Suppressor macrophage (primary cell): Measurements from ENCODE around the gene RUNX3.
"Not testable (repeated sequence)": the region's sequence is repeated elsewhere in the genome, so short reads cannot be mapped to it uniquely, and the experiment has no call there.

ENCODE experiments used
- DNase-seq, 4 experiments: peaks; one replicate each; pipeline ENCODE4 v3.0.0-alpha.2; 2020 to 2022

RUNX3 gene

DNA sequence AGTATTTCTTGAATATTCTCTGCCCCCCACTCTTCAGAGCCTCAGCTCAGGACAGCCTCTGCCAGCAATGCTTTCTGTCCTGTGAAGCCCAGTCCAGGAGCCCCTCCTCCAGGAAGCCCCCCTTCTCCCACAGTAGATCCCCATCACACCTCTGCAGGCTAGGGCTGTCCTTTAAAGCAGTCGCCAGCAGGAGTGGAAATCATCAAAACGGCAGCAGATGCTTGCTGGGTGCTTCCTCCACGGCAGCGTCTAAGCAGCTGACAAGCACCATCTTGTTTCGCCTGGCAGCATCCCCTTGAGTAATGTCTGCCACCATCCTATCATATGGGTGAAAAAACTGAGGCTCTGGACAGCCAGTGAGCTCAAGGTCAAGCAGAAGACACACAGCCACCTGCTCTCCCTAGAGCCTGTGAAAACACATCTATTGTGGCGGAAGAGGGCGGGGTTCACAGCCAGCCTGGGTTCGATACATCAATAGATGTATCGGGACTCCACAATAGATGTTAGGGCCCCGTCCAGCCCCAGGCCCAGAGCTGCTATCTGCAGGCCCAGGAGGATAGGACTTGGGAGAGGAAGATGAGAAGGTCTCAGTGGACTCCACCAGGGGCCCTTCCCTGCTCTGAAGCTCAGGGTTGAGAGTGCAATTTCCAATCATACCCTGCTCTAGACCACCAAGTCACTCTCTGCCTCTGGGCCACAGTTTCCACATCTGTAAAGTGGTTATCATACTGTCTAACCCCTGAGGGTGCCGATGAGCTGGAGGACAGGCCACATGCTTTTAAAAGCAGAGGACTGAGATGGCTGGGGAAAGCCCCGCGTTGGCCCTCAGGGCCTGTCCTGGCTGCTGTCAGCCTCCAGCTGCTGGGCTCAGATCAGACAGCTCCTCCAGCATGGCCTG is 17.5 kb downstream of the RUNX3 start:
- no peak for DNase-seq

DNA sequence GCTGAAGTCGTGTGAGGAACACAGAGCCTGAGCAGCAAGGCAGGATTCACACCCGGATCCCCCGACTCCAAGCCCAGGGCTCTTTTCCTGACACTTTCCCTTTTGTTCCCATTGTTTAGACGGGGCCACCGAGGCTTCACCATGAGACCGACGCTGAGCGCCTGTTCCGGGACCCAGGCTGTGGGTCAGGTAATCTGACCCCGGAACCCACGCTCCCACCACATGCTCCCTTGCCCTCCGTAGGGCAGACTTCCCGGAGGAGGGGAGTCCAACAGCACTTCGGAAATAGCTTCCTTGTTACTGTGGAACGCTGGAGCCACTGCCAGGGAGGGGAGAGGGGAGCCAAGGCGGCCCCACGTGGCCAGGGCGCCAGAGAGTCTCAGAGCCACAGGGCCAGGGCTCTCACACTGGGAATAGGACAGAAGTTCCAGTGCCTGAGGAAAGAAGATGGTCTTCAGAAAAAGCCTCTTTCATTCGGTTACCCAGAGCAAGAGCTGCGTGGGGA is 18.4 kb downstream of the RUNX3 start:
- DNase-seq = no peak

DNA sequence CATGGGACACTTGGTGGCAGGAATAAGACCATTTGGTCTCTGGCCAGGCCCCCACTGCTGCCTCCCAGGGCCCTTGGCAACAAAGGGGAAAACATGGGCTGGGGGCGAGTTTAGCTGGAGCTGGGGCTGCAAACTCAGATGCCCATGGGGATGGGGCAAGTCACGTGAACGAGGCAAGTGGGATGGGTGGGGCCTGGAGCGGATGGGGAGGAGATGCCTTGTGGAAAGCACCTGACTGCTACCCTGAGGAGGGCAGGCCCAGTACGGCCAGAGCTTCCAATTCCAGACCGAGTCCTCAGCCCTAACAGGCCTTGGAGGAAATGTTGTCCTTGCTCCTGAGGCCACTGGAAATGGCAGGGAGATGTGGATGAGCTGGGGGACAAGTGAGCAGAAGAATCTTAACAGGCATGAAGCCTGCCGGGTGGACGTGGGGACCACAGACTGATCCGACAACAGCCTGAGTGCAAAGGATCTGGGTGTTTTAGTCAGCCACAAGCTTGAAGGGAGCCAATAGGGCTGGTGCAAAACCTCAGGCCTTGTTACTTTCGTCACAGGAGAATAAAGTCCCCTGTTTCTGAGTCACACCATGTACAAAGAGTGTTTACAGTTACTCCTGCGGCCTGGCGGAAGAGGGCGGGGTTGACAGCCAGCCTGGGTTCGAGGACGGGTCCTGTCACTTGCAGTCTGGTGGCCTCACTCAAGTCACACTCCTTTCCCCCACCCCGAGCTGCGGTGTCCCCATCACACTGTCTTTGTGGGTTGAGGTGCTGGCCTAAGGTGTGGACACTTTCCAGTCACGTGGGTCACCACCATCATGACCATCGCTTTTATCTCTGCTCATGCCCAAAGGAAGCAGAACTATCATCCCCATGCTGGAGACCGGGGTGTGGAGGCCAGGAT is 19.1 kb downstream of the RUNX3 start:
- peak in 3 of 4 experiments; percentile 34 to 57 (median 34) for DNase-seq

DNA sequence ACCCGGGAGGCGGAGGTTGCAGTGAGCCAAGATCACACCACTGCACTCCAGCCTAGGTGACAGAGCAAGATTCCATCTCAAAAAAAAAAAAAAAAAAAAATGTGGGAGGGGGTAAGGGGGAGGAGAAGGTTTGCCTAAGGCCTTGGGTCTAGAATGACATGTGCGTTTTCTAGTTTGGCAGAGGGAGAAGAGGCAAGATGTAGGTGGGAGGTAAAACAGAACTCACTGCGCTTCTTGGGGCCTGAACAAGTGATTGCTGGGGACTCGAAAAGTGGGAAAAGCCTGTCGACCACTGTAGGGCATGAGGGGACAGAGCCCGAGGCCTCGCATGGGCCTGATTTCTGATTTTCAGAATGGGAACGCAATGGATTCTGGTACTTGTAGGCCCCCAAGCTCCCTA is 19.9 kb downstream of the RUNX3 start:
- DNase-seq = no peak

DNA sequence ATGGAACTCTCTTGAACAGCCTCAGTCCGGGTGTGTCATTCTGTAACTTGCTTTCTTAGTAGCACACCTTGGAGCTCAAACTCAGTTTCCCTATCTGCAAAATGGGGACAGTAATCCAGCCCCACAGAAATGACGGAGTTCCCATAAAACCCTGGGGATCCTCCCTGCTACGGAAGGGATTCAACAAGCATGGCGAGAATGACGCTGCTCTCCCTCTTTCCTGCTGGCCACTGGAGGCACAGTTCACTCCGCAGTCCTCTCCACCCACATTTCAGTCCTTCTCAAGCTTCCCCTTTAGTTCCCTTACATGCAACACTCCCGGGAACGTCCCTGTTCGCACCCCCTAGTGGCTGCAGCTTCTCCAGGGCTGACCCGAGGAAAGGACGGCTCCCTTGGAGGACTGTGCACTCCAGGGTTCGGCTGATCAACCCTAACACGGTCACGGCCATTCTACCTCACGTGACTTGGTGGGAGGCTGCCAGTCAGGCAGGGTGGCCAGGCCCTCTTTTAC is 20.6 kb downstream of the RUNX3 start:
- DNase-seq = peak; percentile 89 to 94 (median 92)

DNA sequence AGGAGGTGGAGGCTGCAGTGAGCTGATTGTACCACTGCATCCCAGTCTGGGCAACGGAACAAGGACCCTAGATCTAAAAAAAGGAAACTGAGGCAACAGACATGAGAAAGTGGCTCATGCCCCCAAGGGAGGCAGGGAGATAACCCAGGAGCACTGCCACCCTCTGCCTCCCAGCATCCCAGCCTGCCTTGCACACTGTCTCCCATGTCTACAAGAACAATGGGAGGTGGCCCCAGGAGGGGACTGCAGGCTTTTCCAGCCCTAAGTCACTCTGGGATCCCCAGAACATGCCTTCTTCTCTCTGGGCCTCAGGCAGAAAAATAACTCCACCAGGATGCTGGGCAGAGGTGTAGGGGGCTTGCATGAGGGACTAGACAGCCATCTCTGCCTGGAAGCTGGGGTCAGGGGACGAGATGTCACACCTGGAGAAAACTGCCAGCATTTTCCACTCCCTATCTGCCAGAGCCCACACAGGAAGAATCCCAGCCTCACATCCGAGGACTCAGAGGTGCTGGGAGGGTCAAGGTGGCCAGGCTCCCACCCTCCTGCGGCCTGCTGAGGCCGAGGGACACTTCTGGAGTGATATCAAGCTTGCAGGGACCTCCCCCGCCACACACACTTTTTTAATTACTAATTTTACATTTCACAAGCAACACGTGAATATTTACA is 21.4 kb downstream of the RUNX3 start:
- DNase-seq = no peak

DNA sequence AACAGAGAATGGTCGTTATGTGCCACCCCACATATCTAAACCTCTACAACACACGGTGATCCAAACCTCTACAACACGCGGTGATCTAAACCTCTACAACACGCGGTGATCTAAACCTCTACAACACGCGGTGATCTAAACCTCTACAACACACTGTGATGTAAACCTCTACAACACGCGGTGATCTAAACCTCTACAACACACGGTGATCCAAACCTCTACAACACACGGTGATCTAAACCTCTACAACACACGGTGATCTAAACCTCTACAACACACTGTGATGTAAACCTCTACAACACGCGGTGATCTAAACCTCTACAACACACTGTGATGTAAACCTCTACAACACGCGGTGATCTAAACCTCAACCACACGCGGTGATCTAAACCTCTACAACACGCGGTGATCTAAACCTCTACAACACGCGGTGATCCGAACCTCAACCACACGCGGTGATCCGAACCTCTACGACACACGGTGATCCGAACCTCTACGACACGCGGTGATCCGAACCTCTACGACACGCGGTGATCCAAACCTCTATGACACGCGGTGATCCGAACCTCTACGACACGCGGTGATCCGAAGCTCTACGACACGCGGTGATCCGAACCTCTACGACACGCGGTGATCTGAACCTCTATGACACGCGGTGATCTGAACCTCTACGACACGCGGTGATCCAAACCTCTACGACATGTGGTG is 22.3 kb downstream of the RUNX3 start:
- DNase-seq = not testable (repeated sequence)

DNA sequence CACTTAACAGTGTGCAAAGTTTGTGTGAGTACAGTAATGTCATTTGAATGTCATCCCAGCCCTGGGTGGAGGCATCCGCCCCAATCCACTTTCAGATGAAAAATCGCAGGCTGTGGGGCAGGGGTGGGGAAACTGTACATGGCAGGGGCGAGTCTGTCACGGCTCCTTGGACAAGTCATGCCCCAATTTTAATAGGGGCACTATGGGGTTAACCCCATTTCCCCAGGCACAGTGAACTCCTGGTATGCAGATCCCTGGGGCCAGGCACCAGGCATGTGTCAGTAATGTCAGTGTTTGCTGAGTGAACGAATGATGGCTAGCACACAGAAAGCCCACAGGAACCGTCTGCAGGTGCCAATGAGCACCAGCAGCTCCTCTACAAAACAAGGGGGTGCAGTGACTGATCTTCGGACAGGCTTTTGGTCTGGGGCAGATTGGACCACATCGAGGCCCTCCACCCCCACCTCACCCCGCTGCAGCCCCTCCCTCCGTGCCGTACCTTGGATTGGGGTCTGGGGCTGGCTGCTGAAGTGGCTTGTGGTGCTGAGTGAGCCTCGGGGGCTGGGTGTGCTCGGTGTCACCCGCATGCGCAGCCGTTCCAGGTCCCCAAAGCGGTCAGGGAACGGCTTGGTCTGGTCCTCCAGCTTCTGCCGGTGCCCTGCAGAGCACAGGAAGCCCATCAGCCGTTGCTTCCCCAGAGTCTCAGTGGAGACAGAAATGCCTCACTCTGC is 23.2 kb downstream of the RUNX3 start:
- DNase-seq = no peak

DNA sequence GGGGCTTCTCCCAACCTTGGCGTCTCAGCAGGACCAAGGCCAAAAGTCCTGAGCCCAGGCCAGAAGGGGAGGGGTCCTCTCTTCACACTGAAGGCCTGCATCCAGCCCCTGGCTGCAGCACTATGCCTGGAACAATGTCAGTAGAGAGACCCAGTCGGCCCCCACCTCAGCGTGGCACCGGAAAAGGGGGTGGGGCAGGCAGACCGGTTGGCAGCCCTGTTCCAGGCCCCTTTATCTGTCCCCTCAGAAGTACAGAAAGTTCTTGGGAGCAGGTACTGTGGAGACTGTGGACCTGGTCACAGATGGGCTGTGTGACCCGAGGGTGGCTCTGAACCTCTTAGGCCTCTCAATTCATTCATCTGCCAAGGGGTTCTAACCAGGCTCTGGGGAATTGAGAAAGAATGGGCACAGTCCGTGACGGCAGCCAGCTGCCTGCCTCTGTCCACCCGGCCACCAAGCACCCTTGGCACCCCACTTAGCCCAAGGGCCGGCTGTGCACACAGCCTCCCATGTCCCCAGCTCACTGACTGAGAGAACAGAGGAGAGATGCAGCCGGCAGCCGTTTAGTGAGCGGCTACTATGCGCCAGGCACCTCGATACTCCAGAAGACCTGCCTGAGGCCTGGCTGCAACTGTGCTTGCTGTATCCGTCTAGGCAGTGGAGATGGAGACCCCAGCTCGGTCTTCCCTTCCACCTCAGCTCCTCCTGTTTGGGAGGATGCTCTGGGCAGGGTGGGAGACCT is 23.9 kb downstream of the RUNX3 start:
- DNase-seq = no peak

DNA sequence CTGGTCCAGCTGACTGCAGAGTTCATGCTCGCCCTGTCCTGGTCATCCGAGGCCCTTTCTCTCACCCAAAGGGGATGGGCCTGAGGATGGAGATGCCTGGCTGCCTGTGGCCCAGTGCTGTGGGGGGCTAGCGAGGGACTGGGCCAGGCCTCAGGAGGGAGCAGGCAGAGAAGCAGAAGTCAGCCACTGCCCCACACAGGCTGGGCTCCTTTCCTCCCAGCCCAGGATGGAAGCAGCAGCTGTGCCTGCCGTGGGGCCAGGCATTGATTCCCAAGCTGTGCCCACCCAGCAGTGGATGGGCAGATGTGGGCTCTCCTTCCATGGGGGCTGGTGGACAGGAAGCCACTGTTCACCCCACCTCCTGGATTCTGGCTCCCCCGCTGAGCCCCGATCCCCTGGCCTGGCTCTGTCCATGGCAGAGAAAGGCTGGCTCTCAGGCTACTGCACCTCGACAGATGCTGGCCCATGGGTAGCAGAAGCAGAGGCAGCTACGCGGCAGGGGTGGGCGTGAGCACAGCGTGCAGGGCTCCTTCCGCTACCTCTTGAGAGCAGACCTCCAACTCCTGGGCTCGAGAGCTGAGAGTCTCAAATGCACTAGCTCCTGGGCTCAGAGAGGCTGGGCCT is 24.6 kb downstream of the RUNX3 start:
- no peak for DNase-seq

DNA sequence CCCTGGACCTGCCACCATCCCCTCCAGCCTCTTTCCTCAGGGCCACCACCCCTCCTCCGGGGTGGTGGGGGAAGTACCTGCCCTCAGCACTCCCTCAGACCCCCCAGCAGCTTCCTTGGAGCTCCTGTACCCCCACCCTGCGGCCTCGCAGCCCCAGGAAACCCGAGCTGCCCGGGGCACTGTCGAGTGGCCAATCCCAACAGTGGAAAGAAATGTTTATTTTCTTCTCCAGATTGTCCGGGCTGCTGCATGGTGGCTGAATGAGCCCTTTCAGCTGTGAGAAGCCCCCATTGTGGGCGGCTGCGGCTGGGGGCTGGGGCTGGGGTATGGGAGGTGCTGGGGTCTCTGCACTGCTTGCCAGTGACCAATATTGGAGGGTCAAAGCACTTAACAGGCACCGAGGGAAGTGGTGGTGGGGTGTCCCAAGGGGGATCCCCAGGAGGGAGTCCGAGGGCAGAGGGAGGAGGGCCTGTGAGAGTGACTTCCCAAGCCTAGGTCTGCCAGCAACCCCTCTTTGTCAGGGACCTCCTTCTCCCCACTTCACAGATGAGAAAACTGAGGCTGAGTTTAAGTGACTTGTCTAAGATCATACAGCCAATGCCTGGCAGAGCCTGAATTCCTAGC is 25.2 kb downstream of the RUNX3 start:
- no peak for DNase-seq

DNA sequence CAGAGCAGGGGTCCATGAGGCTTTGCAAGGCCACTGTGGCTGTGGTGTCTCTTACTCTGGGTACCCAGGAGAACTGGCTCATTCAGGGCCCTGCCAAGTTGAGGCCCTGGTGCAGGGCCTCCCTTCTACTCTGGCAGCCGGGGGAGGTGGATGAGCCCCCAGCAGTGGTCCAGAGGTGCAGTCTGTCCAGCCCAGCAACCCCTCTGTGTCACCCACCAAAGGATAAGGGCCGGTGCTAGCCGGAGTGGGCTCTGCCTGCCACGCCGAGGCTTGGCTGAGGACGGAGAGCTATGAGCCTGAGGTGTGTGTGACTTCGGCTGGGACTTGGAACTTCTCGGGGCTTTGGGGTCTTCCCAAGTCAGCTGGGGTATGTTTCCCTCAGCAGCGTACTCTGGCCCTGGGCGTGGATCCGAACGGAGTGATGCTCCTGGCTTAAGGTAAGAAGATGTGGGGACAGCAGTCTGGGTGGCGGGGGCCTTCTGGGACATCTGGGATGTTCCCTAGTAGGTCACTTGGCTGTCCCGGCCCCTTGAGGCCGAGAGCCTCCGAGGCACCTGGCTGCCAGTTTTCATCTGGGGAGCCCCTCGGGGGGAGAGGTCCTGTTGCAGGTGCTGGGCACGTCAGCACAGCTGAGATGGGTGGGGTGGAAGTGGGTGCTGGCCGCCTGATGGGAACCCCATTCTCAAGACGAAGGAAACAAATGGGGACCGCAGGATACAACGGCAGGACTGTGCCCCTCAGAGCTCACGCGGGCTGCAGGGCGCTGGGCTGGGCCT is 25.9 kb downstream of the RUNX3 start:
- DNase-seq = no peak

DNA sequence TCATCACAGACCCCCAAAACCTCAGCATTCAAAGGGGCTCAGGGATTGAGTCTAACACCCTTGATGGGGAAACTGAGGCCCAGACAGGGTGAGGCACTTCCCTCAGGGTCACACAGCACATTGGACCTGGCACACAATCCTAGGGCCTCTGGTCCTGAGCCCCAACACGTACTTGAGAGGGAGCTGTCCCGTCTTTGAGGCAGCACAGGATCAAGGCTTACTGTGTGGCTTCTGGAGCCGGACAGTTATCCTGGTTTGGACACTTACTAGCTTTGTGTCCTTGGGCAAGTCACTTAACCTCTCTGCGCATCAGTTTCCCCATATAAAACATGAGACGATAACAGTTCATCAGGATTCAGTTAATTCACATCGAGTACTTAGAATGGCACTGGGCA is 26.5 kb downstream of the RUNX3 start:
- DNase-seq = no peak

DNA sequence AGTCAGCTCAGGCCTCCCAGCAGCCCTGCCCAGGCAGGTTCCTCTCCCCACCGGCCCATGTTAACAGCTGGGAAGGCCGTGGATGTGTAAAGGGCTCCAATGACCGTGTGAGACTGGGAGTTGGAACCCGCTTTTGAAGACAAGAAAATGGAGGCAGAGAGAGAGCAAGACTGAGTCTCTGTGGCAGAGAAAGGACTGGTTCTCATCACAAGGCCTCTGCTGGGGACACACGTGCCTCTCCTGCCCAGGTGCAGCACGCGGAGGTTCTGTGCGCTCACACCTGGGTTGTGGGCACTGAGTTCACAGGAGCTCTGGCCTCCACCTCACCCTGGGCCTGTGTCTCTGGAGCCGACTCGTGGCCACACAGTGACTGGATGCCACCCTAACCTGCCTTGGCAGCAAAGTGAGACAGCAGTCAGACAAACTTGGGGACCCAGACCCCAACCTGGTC is 27.0 kb downstream of the RUNX3 start:
- no peak for DNase-seq

DNA sequence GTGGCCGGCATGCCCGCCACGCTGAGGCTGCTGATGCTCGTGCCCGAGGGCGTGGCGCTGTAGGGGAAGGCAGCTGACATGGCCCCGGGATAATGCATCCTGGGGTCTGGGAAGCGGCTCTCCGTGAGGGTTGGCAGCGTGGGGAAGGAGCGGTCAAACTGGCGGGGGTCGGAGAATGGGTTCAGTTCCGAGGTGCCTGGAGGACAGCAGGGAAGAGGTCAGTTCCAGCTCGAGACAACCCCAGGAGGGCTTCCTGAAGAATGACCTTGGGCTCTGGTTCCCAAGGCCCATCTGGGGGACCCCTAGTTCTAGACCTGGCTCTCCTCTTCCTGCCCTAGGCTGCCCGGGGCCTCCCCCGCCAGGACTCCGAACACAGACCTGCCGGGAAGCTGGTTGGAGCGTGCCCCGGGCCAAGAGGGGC is 27.6 kb downstream of the RUNX3 start:
- no peak for DNase-seq

DNA sequence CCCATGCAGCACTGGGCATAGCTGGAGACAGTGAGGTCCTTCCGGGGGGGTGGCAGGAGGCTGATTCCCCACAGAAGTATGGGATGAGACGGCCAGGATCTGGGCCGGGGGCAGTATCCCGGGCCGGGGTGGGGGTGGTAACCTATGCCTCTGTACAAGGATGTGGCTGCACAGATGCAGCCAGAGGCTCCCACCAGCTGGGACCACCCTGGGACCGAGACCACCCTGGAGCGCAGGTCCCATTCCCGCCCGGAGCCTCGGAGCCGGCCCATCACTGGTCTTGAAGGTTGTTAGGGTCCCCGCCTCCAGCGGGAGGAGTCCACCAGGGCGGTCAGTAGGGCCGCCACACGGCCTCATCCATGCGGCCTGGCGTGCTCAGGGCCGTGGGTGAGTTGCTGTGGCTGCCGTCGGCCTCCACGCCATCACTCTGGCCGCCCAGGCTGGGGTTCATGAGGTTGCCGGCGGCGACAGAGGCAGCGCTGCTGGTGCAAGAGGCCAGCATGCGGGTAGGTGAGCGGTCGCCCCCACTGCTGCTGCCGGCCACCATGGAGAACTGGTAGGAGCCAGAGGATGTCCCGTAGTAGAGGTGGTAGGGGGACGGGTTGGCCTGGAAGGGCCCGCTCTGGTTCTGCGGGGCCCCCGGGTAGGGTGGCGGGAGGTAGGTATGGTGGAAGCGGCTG is 28.1 kb downstream of the RUNX3 start:
- DNase-seq = no peak

DNA sequence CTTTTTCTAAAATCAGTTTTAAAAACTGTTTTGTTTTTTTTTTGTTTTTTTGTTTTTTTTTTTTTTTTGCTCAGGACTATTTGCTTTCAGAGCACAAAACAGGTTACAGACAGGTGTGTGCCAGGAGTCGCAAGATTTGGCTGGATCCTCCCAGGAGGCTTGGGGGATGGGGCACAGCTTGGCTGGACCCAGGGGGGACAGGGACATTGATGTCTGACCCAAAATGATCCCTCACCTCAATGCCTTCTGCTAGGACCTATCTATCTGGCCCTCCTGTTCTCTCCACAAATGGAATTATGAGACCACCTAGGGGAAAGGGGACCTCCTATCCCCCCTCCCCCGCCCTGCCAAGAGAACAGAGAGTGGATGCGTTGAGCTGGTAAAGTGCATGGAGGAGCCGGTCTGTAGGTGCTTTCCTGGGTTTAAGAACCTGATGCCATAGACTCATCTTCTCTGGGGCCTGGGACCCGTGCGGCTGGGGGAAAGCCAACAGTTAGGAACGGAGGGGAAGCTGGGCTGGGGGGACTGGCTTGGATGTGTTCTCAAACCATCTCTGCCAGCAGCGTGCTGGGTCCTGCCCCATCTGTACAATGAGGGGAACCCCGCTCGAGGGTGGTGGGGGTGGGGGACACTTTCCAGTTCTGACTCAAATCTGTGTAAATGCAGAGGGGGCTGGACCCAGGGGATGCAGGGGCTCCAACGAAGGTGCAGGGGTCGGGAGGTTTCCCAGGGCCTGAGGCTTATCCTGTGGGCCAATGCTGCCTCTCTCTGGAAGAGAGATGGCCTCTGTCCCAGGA is 28.9 kb downstream of the RUNX3 start:
- DNase-seq = no peak
